Stimulated activated CD8-positive, alpha-beta memory T cell treated with anti-CD3 and anti-CD28 coated beads, Interleukin-4, amount 100 ng/mL, for 4 hours (primary cell): ENCODE data around the gene TRIM40.

Experiments used
- DNase-seq, 2 donors: peaks; one replicate each; pipeline ENCODE4 v3.0.0-alpha.2; 2020; ENCODE audit warnings: low read depth in 2 of 2, low spot score in 1 of 2

The TRIM40 gene

DNA sequence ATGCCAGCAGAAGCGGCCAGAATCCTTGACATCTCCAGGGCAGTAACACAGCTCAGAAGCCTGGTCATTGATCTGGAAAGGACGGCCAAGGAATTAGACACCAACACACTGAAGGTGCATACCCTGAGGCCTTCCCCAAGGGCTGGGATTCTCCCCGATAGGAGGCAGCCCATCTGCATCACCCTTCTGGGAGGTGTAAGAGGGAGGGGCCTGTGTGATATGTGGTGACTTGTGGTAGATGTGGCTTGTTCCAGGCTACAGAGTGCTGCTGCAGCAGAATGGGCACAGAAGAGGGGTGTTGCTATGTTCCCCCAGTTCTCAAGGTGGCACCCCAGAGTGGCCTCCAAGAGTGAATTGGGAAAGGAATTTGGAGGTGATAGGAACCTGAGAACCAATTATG is 11.2 kb downstream of the TRIM40 start:
- no peak for DNase-seq

DNA sequence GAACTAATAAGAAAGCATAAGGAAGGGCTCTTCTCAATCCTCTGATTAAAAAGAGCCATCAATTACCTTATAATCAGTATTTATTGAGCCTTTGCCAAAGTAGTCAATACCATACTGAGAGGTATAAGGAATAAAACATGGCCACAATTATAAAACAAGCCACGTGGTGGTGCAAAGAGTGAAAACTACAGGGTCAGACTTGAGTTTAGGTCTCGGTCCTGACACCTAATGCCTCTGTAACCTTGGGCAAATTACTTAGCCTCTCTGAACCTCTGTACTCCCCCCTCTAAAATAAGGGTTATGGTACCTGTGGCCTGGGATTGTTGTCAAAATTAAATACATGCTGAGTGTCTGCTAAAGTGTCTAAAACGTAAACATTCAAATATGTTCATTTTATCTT is 13.3 kb downstream of the TRIM40 start:
- no peak for DNase-seq

DNA sequence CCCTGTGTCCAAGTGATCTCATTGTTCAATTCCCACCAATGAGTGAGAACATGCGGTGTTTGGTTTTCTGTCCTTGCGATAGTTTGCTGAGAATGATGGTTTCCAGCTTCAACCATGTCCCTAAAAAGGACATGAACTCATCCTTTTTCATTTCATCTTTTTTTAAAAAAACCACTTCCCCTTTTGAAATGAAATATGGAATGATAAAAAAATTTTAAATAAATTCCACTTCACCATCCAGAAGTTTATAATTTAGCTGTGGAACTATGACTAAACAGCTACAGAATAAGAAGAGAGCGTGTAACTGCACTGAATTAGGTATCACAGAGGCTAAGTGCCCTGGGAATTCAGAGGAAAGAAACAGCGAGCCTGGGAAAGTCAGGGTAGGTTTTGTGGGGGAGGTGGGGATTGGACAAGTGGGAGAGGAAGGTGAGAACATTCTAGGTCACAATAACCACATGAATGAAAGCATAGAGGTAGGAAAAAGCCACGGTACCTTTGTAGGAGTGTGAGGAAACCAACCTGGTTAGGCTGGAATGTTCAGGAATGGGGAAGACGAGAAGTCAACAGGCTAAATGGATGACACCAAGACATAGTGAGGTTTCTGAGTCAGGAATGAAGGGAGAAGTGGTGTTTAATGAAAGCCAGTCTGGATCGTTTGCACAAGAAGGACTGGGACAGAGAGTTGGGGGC is 14.1 kb downstream of the TRIM40 start:
- no peak for DNase-seq

DNA sequence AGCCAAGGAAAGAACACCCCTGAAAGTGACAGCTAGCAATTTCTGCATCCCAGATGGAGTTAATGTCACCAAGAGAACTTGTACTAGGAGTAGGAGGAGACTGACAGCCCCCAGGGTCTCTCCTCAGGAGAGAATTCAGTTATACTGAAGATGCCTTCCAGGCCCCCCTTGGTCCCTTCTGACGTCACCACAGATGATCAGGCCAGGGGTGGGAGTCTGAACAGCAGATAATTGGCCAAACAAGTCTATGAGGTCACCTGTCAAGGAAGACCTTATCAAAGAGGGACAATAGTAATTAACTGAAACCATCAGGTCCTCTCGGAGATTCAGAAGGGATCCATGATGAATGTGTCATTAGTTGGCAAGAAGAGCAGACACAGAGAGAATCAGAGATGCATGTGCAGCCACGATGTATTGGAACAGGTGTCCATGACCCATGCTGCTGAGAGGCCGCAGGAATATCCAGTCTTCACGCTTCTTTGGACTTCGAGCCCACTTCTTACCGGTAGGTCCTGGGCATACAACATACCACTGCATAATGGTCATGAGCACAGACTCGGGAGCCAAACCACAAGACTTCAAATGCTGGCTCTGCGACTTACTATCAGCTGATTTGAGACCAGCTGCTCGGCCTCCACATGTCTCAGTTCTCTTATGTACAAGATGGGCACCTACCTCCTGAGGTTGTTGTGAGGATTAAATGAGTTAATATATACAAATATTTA is 14.9 kb downstream of the TRIM40 start:
- DNase-seq = no peak

DNA sequence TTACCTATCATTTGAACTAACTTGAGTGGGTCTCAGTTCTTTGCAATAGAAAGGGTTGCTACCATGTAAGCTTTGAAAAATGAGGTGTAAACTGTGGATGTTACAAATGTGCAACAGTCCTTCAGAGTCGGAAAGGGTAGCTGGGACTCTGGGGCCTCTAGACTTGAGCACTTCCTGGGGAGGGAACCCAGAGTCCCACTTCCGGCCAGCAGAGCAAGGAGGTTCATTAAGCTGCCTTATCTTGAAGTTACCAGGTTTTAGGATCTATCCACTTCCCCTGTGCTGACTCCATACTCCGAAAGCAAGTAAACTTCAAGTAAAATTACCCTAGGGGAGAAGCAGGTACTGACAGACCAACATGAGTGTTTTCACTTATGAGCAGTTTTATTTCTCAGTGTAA is 15.6 kb downstream of the TRIM40 start:
- DNase-seq = no peak

DNA sequence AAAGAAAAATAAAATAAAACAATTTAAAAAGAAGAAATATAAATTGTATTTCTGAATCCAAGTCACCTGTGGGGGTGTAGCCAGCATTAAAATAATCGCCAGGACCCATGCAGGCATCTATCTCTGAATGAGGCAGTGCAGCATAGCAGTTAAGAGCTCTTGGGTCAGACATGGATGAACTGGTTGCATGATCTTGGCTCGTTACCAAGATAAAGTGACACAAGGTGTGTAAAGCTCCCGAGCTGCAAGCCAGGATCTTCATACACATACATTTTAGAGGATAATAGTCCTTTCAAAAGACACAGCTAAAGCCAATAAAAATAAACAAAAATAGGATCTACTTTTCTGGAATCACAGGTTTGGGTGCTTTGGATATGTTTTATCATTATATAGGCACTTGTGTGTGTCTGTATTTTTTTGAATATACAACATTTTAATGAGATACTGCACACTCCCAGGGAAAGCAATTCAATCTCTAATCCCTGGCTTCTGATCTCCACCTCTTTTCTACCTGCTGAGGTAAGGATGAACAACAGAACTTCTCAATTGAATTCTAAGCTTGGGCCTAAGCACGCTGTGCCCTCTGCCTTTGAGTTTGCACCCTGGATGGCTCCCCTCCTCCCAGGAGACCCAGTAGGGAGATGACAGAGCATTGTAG is 16.2 kb downstream of the TRIM40 start:
- no peak for DNase-seq

DNA sequence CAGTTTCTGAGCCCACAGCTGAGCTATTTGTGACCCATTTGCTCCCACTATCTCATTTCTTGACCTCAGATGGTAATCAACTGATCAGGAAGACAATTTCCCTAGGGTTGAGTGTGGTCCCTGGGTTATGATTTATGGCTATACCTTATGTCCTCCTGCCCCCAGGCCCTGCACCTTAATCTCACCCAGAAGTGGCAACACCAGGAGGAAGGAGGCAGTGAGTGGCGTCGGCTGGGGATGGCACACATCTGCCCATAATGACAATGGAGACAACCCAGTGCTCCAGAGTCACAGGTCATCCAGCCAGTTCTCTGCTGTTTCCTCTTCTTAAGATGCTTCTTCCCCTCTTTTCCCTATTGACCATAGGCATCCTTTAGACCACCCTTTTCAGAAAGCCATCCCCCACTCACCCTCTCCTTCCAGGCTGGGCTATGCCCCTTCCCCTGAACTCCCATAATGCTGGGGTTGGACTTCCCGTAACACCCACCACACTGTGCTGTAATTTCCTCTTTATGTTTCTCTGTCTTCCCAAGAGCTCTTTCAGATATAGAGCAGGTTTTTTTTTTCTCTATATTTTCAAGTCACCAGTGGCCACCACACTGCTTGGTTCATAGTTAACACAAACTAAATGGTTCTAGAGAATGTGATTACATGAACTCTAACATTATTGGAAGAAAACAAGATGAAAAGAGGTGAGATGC is 17.1 kb downstream of the TRIM40 start:
- no peak for DNase-seq

DNA sequence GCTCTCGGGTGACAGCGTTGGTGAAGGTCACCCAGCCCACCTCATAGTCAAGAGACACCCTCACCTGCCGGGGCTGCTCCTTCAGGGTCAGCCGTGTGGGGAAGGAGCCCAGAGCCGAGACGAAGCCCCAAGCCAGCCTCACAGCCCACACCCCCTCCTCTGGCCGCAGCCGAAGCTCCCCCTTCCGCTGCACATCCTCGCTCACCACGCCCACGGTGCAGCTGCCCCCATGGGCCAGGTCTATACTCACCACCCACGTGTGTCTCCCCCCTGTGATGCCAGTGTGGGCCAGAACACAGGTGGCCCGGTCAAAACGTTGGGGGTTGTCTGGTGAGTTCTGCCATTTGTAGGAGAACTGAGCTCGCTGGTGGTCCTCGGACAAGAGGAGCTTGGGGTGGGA is 18.1 kb downstream of the TRIM40 start:
- DNase-seq = no peak

DNA sequence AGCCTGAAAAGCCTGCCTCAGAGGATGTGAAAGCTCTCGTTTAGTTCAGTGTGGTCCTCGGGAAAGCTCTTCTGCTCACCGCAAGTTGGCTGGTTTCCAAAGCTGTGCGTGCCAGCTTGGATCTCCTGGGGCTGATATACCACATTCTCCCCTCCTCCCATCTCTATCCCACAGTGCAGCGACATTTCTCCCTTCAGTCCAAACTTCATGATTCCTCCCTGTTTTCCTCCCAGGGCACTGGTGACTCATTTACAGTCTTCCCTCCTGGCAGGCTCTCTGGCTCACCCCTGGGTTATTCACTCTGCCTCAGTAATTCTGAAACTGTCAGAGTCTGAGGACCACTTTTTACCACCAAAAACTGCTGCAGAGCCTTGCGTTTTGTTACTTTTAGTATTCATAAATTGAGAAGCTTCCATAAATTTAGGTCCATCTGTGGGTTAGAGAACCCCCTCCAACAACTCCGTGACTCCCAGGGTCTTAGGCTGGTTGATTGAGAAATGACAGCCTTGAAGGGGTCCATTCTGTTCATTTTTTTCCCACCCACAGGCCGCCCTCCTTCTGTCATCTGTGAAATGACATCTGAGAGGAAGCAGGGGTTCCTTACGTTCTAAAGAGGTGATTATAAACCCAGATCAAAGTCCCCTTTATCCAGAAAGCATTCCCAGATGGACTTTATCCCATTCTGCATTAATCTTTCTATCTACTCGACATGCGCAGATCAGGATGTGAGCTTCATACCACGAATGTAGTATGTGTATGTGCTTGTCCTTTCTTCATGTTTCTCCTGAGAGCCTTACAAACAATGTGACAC is 19.0 kb downstream of the TRIM40 start:
- DNase-seq = no peak

DNA sequence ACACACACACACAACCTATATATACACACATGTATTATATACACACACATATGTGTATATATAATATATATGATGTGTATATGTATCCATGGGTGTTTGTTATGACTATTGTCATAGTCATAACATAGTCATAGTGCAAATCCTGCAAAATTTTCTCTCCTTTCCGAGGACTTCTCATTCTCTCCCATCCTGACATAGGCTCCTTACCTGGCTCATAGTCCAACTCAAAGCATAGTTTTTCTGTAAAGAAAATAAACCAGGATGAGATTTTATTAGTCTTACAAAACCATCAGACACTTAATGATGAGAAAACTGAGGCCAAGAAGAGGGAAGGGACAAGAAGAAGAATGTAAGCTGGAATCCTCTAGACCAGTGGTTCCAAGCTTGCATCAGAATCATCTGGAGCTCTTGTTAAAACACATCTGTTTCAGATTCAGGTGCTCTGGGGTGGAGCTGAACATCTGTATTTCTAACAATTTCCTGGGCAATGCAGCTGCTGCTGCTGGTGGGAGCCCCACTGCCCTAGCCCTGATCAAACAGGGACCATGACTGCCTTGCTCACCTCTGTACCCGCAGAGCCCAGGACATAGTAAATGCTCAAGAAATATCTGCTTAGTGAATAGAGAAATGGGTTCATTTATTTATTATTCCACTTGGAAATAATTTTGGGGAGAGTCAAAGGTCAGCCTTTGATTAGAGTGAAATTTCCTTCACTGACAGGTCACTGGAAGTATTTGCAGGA is 19.8 kb downstream of the TRIM40 start:
- DNase-seq = no peak

DNA sequence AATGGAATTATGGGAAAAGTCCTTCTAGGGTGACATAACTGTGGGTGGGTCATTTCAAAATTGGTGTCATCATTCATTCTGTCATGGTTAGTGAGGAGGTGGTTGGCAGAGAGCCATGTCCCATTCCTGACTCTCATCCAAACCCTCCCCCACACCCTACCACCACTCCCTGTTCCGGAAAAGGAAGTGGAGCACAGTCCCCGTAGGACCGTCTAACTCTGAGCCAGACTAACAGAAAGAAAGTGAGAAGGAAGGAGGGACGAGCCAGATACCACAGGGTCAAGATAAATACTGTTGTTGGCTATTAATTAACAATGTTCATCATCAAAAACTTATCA is 20.3 kb downstream of the TRIM40 start:
- no peak for DNase-seq

DNA sequence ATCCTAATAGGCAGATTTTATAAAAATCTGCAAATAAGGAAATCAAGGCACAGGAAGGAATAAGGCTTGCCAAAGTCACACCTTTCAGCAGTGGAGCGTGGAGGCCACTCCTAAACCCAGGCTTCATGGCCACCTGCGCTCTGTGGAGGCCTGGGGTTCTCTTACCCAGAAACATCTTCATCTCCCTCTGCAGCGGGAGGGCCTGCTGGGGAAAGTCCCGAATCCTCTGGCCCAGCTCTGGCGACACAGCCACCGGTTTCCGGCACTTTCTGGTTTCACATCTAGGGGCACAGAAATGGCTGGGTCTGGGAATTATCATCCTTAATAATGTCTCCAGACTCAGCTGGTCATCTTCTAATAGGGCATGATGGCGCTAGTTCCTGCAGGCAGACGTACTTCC is 20.8 kb downstream of the TRIM40 start:
- DNase-seq = no peak

DNA sequence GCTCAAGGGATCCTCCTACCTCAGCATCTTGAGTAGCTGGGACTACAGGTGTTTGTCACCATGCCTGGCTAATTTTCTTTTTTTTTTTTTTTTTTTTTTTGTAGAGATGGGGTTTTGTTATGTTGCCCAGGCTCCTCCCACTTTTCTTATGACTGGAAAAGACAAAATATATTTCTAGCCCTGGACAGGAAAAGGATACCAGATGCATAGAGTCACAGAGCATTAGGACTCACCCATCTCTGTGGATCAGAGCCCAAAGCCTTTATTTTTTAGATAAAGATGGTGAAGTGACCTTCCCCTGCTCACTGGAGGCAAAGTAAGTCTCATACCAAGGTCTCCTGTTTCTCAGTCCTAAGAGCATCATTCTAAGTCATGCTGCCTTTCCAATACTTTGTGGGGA is 21.6 kb downstream of the TRIM40 start:
- DNase-seq = no peak

DNA sequence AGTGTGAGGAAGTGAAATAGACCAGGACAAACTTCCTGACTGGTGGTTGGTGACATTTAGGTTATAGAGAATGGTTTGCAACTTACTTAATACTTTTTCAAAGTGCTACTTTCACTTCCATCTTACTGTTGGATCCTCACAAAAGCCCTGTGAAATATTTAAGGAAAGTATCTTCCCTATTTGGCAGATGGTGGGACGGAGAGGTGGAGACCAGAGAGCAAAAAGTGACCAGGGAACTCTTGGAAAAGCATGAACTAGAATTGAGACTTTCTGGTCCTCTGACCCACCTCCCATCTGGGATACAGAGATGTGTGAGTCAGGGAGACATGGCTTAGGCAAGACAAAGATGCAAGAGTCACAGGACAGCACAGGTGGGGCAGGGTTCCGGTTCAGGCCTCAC is 22.1 kb downstream of the TRIM40 start:
- DNase-seq = no peak

DNA sequence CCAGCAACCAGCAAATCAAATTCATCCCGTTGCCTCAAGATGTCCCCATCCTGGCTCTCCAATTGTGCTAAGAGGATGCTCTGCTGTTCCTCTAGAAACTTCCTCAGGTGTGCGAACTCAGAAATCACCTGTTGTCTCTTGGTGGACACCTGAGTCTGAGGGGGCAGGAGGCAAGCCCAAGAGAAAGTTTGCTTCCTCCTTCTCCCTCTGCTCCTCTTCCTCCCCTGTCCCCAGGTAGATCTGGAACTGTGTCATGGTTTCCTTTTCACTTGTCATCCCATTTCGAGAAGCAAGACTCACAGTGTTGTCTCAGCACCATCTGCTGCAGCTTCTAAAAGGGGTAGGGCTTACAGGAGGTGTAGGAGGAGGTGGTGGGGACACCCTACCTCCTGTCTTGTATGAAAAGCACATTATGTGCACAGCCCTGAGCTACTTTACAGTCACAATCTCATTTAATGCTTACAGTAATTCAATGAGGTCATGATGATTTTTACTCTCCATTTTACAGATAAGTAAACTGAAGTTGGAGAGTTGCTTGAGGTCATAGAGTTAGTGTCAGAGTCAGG is 22.6 kb downstream of the TRIM40 start:
- DNase-seq = no peak

DNA sequence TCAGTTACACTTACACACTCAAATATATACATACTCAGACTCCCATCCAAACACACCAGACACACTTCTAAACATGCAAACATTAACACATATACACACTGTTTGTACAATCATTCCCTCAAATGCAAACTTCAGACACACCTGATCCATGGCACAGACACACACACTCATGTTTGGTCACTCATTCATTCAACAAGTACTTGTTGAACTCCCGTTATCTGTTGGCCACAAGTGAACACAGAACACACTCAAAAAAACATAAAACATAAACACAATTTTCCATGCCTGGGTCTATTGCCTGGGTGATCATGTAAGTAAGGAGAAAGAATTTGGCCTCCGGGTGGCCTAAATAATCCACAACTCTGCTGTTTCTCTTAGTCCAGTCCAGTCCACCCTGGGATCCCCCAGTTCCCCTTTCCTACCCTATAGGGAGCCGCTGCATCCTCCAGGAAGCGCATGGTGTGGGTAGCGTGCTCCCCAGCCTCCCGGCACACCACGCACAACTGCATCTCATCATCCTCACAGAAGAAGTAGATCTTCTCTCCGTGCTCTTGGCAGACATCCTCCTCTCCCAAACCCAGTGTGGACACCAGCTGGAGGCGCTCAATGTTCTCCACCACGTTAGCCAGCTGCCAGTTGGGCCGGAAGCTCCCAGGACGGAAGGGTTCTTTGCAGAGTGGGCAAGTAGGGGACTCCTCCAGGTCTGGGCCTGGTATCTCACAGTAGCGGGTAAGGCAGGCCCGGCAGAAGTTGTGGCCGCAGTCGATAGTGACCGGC is 24.3 kb downstream of the TRIM40 start:
- DNase-seq = no peak

DNA sequence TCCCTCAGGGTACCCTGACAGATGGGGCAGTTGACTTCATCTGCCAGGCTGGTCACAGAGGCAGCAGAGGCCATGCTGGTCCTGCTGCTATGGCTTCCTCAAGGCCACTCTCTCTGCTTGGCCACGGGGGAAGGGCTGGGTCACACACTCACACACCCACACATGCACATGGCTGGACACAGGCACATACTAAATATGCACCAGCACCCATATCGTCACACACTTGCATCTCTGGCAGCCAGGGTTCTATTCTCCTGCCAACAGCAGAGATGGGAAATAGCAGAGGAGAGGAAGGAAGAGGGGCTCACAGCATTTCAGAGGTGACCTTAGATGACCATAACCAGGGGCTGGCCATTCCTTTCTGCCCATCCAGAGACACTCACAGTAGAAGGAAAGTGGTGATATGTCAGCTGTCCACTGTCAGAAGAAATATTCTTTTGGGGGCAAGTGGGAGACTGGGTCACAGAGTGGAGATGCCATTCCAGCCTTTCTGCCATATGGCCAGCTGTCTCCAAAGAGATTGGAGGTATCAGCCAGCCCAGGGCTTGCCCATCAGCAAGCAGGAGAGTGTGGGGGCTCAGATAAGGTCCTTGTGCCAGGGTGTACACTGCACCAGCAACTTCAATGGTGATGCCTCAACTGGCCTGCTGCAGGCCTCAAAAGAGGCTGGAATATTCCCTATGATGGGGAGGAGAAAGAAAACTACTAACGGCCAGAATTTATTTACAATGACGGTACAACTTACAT is 25.0 kb downstream of the TRIM40 start, which contains the start of gene TRIM10:
TRIM10 (minus strand) TSS at position 427 of the 747 bp plus-strand sequence; CDS start at position 74, 353 bp downstream.
- no peak for DNase-seq

DNA sequence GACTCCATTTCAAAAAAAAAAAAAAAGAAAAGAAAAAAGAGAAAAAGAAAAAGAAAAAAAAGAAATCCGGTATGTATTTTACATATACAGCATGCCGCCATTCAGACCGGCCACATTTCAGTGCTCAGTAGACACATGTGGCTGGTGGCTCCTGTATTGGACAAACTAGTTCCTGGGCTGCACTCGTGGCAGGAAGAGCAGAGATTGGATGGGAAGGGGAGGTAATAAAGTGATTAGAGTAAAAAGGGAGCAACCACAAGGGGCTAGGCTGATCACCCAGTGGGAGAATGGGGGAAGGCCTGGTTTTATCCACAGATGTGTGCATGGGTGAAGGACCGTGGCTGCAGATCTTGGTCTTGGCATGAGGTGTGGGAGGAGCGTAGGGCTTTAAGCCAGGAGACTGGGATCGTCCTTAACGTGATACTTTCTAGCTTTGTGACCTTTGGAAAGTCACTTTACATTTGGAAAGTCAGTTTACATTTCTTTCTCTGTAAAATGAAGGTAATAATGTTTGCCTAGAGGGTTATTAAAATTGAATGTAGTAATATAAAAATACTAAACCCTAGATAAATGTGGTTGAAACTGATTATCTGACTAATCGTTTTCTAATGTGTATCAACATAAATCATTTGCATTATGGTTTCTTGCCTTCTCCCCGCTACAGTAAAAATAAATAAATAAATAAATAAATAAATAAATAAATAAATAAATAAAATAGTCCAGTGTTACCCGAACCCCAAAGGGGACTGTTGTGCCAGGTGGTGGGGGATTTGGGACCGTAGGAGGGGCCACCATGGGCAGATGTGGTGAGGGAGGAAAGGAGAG is 26.5 kb downstream of the TRIM40 start:
- DNase-seq = no peak
